Lung microvascular endothelial cell (primary cell): ENCODE data around the gene PDCD4. TPM values are rescaled to one million over a fixed set of nuclear protein-coding genes. Genes with fewer than 3 reads are reported as not detected.
A peak's percentile ranks its signal among the peaks of the same experiment; 100 is the strongest.
"Not testable (repeated sequence)": the region's sequence is repeated elsewhere in the genome, so short reads cannot be mapped to it uniquely, and the experiment has no call there.

Source experiments
- DNase-seq, 2 donors: peaks; one replicate each; pipeline versions ENCODE4 v3.0.0 to v3.0.0-alpha.2; 2010; ENCODE audit warnings: low read depth in 2 of 2
- total RNA-seq: library from RNA; depleted of rRNA; stranded (reverse); fragments of >200 nt; gene quantifications from 2 replicates; pipeline ENCODE4 v1.2.1, GENCODE V29; 2014

Gene PDCD4
- total RNA-seq, 1 donor from 2014 or later = 172 TPM

DNA sequence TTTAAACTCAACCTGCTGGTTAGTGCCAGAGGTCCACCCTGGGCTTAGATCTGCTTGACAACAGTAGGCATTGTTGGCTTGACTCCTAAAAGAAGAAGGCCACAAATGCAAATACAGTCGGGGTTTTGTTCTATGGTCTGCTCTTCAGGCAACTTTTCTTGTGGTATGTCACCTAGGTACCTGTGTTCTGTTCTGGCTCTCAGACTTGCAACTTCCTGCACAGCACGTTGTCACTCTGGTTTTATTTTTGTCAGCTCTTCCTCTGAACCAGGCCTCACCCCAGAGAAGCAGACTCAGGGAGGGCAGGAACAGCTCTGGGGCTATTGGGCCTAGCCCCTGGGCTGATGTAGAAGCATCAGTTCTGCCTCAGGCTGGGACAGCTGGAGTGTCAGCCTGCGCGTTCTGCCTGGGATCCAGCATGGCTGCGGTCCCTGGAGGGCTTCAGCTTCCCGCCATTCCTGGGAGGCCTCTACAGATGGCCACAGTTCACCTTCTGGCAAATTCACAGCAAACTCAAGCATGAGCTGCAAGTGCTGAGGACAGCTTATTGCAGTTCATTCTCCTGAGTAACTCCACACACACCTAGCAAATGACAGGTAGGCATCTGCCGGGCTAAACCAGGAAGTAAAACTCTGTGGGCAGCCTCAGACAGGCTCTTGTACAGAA is 11.0 kb upstream of the PDCD4 start:
- no peak for DNase-seq

DNA sequence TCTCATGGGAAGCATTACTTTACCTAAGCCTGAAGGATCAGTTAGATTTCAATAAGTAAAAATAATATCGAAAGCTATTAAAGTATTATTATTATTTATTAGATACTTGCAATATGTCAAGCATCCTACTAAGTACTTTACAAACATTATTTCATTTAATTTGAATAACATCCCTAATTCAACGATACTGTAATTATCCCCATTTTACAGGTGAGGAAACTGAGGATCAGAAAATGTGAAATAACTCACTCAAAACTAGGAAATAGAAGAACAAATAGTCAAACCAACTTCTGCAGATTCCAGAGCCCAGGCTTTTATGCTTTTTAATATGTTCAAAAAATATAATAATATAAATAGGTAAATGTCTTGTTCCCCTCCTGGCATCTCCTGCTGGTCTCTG is 10.3 kb upstream of the PDCD4 start:
- DNase-seq = no peak

DNA sequence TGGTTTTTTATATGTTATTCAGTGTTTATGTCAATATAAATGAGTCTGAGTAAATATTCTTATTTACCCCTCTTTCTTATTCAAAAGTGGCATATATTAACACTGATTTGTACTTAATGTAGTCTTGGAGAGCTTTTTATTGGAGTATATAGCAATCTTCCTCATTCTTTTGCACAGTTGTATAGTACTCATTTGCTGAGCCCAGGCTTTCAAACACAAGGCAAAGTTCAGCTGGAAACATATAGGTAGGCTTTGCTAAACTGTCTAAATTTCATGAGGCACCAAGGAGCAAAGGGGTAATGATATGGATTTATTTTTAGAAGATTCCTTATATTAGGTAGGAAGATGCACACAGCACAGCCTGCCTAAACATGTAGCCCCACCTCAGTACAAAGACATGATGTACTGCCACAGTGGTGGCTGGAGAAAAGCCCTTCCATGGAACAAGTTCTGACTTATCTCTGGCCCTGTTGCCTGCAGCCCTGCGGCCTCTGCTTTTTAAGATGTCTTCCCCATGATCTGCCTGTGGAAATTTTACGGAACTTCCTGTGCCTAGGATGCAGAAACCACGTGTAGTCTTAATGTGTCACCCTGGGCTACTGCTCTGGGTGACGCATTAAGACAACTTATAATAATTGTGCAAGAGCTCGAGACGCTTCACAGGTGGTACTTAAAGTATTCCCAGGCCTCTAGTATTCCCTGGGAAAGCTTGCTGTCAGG is 9.6 kb upstream of the PDCD4 start:
- DNase-seq = no peak

DNA sequence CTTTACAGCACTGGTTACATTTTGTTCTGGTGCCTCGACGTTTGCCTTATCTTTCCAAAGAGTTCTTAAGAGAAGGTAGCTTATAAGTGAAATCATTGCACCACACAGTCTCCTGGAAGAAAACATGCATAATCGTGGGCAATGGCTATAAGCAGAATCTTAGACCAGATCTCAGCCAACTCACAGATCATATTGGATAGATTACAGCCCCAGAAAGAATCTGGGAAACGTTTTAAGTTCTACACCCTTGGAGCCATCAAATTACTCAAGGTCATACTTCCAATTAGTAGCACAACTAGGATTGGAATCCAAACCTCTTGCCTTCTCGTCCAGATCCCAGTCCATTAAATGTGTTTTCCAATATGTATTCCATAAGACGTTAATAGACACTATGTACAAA is 8.8 kb upstream of the PDCD4 start:
- no peak for DNase-seq

DNA sequence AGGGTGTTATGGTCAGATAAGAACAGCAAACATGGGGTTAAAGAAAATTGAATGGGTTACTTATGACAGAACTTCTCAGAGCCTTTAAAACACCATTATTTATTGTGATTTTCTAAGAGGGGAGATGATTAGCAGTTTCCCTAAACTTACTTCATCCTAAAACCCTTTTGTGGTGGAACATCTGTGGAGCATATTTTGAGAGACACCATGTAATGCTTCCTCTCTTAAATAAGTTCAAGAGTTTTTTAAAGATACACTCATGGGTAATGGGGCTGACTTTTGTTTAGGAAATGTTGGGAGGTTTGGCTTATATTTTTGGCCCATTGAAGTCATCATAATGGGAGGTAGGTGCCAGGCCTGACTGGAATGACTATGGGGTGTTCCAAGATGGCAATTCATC is 8.4 kb upstream of the PDCD4 start:
- DNase-seq = no peak

DNA sequence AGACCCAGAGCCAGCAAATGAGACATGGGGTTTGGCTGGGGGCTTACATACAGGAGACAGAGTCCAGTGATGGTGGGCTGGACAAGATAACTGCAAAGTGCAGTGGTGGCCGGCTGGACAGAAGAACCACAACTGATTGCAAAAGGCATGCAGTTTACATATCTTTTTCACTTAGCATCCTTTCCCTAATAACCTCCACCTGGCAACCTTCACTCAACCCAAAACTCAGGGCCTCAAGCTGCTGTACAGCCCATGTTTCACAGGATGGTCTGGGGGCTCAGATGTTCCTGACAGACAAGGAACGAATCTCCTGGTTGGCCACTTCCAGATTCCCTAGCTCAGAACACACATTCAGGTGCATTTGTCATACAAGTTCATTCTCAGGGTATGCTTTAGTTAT is 7.8 kb upstream of the PDCD4 start:
- DNase-seq = no peak

DNA sequence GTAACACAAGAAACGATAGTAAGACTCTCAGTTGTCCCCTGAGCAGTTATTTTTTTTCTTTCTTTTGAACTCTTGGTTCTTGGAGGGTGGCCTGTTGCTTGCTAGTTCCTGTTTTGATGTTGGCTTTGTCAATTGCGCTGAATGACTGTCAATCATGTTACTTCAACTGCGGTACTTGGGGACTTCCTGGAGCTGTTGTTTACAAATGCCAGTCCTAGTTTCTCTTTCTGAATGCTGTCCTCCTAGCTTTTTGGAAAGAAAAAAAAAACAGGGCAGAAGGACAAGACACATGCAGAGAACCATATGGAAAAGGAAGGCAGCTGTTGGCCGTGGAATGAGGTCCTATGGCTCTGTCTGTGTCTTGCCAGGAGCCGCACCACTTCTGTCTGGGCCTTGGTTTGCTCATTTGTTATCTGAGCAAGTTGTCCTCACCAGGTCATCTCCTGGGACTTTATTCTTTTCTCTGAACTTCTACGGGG is 7.0 kb upstream of the PDCD4 start:
- peak in 1 of 2 donors; percentile 14 for DNase-seq

DNA sequence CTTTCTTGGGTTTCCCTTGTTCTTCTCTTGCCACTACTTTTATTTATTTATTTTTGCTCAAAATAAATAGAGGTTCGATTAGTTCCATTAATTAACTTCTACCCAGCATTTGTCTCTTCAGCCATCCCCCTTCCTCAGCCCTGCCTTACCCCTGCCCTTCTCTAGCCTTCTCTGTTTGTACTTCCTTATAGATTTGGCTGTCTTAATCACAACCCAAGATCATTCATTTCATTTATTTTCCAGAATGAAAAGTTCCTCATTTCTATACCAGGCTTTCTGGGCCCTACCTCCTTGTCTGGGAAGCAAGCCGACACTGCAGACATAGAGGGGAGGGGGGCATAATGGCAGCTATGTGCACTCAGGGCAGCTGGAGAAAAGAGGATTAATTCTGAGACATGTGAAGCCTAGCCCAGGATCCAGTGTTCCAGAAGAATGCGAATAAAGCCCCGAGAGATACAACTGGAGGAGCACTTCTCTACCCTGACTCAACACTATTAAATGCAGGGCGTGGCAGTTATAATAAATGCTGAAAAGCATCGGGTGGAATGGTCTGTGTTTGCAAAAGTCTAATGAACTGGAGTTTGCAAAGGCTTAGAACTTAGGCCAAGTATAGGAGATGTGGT is 6.4 kb upstream of the PDCD4 start:
- DNase-seq = no peak

DNA sequence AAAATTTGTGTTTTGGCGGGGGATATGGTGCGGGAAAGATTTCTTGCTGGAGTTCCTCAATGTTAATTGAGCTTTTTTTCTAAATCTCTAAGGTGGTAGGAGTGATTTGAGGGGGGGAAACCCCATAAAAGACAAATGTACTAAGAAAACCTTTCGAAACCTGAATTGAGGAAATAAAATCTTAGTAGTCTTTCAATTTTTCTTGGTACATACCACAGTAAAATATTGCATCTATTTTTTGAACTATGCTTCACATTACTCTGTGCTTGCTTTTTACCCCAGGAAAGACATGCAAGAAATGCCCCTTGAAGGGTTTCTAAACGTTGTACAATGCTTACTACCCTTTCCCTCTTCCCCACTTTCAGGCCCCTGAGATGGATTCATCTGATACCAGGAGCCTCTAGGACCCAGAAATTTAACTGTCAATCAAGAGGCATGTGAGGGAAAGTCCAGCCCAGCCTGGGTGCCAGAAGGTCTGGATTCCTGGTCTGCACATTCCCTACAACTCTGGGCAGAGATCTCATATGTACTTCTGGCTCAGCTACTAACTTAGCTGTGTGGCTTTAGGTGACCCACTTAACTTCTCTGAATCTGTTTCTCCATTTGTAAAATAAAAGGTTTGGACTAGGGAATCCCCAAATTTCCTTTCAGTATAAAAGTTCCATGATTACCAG is 5.8 kb upstream of the PDCD4 start:
- DNase-seq = no peak

DNA sequence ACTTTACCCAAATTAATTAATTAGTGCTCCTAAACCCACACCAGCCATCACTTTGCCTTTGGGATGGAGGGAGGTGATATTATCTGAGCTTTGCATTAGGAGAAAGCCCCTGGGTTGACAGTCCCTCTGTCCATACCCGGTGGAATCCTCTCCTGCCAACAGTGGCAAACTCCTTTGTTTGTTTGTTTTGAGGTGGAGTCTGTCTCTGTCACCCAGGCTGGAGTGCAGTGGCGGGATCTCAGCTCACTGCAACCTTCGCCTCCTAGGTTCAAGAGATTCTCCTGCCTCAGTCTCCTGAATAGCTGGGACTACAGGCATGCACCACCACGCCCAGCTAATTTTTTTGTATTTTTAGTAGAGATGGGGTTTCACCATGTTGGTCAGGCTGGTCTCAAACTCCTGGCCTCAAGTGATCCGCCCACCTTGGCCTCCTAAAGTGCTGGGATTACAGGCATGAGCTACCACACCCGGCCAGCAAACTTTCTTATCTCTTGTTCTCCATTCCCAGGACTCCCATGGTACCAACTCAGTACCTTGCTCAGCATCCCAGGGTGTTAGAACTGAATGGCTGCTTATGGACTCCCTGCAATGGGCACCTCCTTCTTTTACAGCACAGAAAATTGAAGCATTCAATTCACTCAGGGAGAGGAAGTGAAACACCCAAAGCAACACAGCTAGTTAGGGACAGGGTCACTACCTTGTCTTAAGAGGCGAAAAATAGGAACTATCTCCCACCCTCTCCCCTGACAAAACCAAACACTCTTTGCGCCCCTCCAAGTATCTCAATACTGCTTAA is 4.5 kb upstream of the PDCD4 start:
- not testable (repeated sequence) for DNase-seq

DNA sequence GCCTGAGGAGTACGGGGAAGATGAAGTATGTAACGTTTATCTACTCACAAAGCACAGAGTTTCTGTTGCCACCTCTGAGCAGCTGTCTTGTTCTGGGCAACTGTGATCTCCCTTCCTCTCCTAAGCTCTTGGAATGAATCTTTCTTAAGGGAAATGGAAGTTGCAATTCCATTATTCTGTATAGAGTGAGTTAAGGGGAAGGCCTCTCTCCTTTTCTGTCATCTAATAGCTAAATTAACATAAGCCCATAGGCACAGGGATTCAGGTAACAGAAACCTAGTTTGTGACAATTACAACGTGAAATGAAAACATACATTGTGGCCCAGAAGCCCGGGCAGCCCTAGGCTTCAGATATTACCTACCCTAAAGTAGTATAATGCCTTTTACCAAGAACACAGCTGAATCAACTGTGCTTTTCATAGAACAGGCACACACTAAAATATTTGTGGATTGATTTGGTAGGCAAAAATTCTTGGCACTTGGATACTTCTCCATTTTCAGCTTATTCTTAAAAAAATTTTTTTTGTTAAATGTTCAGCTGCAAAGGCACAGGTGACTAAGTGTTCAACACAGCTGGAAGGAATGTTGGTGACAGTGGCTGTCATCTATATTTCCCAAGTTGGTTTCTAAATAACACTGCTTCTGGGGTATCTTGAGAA is 3.8 kb upstream of the PDCD4 start:
- no peak for DNase-seq

DNA sequence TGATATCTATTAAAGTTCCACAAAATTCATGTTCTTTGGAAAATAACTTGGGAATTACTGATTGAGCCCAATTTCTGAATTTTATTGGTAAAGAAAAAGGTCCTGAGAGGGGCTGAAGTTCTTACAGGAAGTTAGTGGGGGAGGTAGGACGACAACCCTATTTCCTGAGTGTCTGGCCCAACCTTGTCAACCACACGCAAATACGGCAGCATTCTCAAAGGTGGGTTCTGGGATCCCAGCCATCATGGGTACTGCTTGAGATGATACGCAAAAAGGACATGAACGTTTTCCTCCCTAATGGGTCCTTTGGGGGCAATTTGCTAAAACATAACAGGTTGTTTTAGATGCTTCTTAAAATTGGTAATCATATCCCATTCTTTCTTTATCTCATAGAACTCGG is 2.7 kb upstream of the PDCD4 start:
- no peak for DNase-seq

DNA sequence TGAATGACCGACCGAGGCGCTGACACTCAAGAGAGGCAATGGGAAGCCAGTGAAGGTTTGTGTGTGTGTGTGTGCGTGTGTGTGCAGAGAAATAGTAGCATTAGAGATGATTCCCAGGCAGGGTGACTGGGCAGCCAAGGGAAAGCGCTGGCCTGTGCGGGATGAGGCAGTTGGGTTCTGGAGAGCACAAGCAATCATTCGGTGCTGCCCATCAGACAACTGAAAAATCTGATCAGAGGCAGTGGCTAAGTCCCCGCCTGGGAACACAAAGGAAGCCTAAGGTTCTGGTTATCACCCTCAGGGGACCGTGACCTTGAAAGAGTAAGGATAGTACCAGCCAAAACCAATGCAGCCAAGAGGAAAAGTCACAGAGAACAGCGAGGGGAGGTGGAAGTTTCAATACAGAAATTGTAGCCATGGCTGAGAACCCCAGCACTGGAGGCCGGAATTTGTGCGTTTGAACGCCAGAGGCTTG is 868 bp upstream of the PDCD4 start:
- DNase-seq = no peak

DNA sequence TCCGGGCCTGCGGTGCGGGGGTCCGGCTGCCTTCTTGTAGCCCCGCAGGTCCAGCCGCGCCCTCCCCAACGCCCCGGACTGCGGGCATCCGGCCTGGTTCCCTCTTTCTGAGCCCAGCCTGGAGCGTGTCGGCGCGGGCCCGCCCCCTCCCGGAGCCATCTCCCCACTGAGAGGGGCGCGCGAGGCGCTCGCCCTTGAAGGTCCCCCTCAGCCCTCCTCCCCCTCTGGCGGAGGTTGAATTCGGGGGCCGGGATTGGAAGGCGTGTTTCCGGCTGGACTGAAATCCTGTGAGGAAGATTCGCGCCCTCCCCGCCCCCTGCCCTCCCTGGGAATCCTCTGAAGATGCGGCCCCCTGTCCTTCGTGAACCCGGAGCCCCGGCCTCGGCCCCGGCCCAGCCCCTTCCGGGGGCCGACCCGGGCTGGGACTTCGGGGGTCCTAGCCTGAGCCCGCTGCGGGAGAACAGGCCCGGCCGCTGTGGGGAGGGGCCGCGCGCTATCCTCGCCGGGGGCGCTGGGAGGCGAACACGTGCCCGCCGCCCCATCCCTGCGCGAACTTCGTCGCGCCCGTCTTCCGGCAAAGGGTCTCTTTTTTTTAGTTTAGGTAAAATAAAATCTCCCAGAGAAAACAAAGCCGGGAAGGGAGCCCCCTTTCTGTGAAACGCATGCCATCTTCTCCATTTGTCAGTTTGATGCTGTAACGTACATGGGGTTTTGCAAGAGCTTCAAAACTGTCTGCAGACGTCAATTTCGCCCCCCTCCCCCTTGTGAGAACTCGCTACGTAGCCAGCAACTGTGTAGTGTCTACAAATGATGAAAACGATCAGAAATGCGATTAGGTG is 636 bp downstream of the PDCD4 start:
- peak; percentile 61 to 75 for DNase-seq

DNA sequence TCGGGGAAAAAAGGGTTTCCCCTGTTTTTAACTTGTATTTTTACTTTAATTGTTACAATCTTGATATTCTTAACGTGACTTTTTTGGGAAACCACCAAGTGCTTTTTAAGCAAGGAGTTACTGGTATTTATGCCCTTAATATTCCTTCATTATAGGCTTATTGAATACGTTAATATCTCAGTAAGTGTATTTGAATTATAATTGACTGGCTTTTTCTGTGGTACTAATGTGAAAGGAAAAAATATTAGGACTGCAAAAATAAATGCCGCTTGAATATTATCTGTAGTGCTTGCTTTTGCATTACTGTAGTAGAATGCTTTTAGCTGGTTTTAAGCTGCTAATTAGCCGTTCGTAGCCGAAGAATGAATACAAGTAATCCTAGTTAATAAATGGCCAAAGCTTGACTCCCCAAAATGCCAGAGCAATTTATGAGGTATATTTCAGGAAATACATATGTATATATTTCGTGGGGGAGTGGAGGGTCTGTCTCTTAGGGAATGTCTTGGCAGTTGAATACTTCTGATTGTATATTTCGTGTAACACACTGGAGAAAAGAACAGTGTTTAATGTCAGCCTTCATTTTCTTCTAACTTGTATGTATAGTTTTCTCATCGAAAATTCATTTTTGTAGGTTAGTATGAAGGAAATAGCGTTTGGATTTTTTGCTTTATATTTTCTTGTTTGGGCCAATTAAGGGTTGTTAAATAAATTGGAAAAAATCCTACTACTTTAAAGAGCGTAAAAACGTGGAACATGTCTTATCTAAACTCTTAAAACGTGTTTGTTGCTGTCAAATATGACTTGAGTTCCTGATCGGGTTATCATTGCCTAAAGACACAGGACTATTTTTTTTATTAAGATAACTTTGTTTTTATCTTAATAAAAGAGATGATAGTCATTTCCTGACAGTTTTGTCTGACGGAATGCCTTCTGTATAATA is 1.5 kb downstream of the PDCD4 start:
- peak in 1 of 2 donors; percentile 6 for DNase-seq

DNA sequence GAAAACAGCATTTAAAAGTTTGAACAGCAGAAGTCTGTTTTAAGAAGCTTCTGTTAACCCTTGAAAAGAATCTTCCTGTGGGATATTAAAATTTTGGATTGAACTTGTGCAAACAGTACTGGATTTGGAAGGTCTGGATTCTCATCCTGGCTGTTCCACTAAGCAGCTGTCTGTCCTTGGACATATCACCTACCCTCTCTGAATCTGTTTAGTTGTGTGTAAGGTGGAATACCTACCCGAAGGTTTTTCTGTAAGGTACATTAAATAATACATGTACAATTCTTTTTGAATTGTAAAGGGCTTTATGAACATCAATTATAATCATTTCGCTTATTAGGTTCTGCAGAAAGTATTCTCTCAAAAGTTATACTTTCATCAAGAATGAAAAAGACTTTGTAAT is 2.2 kb downstream of the PDCD4 start:
- DNase-seq = peak in 1 of 2 donors; percentile 11

DNA sequence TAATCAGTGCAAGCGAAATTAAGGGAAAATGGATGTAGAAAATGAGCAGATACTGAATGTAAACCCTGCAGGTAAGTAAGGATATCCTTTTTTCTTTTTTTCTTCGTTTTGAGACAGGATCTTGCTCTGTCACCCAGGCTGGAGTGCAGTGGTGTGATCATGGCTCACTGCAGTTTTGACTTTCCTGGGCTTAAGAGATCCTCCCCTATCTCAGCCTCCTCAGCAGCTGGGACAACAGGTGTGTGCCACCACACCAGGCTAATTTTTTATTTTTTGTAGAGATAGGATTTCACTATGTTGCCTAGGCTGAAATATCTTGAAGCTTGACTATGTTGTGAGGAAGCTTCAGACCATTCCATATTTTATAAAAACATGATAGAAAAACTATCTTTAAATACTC is 4.3 kb downstream of the PDCD4 start:
- DNase-seq = no peak

DNA sequence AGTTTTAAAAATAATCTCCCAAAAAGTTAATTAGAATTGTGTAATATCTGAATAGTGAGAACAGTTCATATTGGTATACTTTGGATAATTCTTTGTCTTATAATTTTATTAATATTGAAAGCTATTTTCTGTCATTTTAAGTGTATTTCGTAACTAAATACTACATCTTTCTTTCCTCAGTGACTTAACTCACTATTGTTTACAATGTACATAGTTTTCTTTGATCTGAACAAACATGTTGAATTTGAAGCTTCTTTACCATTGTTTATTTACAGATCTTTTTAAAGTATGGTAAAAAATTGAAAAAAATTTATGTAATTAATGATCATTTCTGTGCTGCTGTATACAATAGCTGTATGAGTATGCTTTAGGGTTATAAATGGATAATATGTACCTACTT is 5.1 kb downstream of the PDCD4 start:
- no peak for DNase-seq

DNA sequence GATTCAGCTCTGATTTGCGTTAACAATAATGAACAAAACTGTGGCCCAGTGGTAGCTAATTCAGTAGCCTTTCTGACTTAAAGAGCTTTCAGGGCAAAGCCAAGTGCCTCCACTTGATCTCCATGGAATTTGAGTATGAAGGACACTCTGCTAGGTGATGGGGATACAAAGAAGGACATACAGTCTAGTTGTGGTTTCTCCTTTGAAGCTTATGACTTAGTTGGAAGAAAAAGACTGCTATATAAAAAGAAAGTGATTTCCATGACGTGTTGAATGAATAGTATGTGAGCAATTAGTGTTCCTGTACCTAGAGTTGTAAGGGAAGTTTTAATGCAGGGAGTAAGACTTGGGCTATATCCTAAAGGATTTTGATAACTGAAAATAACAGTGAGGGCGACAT is 8.3 kb downstream of the PDCD4 start:
- DNase-seq = no peak
